ENCODE results near the gene GATAD2A.

GATAD2A gene

GRCh38 chr19:19427944-19428343 is 22.5 kb downstream of the GATAD2A start:
- TF ChIP-seq POLR2AphosphoS5 (IDR thresholded peaks at IDR 0.05; ENCODE audit: low read depth) (no peak), SPI1 (IDR thresholded peaks at IDR 0.05; ENCODE audit: borderline replicate concordance, low read depth) (peak; percentile 70; the same call in 1 of the 2 replicates)
- H3K4me3 ChIP-seq (replicated peaks; ENCODE audit: insufficient read depth, low read length) = no peak overlapping the region
- H3K27ac ChIP-seq (replicated peaks) = no peak overlapping the region
- H3K27me3 ChIP-seq (ENCODE audit: insufficient read depth, poor library complexity, severe bottlenecking) = no peaks in the 10 kb centered on the region
- no peak for DNase-seq (ENCODE audit: low read depth in 1 of 2, low spot score in 1 of 2)

- no peak overlapping the region for H3K27ac ChIP-seq (replicated peaks)
- TF ChIP-seq CTCF (IDR thresholded peaks at IDR 0.05; ENCODE audit: insufficient read depth, low read length) (no peak), SPI1 (IDR thresholded peaks at IDR 0.05; ENCODE audit: borderline replicate concordance, low read depth) (no peak)
- no peak for DNase-seq (ENCODE audit: low read depth in 1 of 2, low spot score in 1 of 2)
- H3K27me3 ChIP-seq (ENCODE audit: insufficient read depth, poor library complexity, severe bottlenecking) = no peaks in the 10 kb centered on the region
- H3K4me3 ChIP-seq (replicated peaks; ENCODE audit: insufficient read depth, low read length) = no peak overlapping the region
Observed at GRCh38 chr19:19428746-19429145, 23.3 kb downstream of the GATAD2A start.

- no peak overlapping the region for H3K27ac ChIP-seq (replicated peaks)
- H3K27me3 ChIP-seq (ENCODE audit: insufficient read depth, poor library complexity, severe bottlenecking) = no peaks in the 10 kb centered on the region
- TF ChIP-seq POLR2AphosphoS5 (IDR thresholded peaks at IDR 0.05; ENCODE audit: low read depth) (no peak), REST (IDR thresholded peaks at IDR 0.05; ENCODE audit: insufficient replicate concordance, low read depth) (no peak), SPI1 (IDR thresholded peaks at IDR 0.05; ENCODE audit: borderline replicate concordance, low read depth) (no peak), GABPA (IDR thresholded peaks at IDR 0.05; ENCODE audit: low read depth) (no peak), CTCF (IDR thresholded peaks at IDR 0.05; ENCODE audit: insufficient read depth, low read length) (no peak)
- no peak overlapping the region for H3K4me3 ChIP-seq (replicated peaks; ENCODE audit: insufficient read depth, low read length)
- no peak for DNase-seq (ENCODE audit: low read depth in 1 of 2, low spot score in 1 of 2)
Observed at GRCh38 chr19:19429361-19429760, 23.9 kb downstream of the GATAD2A start.

- H3K27me3 ChIP-seq (ENCODE audit: insufficient read depth, poor library complexity, severe bottlenecking) = no peaks in the 10 kb centered on the region
- no peak for DNase-seq (ENCODE audit: low read depth in 1 of 2, low spot score in 1 of 2)
- H3K4me3 ChIP-seq (replicated peaks; ENCODE audit: insufficient read depth, low read length) = no peak overlapping the region
- TF ChIP-seq GABPA (IDR thresholded peaks at IDR 0.05; ENCODE audit: low read depth) = no peak
- no peak for TF ChIP-seq CTCF (IDR thresholded peaks at IDR 0.05; ENCODE audit: insufficient read depth, low read length)
- no peak for TF ChIP-seq SPI1 (IDR thresholded peaks at IDR 0.05; ENCODE audit: borderline replicate concordance, low read depth)
- TF ChIP-seq POLR2AphosphoS5 (IDR thresholded peaks at IDR 0.05; ENCODE audit: low read depth) = no peak
- no peak for TF ChIP-seq REST (IDR thresholded peaks at IDR 0.05; ENCODE audit: insufficient replicate concordance, low read depth)
- H3K27ac ChIP-seq (replicated peaks) = no peak overlapping the region
Observed at GRCh38 chr19:19432732-19433131, 27.3 kb downstream of the GATAD2A start.
